ENCODE data around the gene MUC4.
"Not testable (repeated sequence)": the region's sequence is repeated elsewhere in the genome, so short reads cannot be mapped to it uniquely, and the experiment has no call there.

MUC4 gene

DNA sequence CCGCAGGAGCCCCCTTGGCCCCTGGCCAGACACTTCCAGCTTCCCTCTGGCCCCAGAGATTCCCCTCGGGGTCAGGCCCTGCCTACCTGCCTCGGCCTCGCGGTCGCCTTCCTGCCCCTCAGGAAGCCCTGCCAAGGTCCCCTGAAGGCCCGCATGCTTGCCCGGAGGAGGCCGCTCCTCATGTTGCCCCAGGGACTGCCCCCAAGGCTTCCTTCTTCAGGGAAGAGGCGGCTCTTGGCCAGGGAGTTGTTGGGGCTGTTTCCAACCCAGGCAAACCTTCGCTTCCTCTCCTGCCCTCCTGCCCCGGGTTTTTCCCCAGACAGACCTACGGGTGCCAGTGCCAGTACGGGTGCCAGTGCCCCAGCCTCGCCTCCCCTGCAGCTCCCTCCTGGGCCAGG lies 13.5 kb upstream of the MUC4 start:
- no peaks in the 10 kb centered on the region for H3K9me3 Mint-ChIP-seq
- H3K4me1 Mint-ChIP-seq: no peaks in the 10 kb centered on the region
- no peaks in the 10 kb centered on the region for H3K36me3 Mint-ChIP-seq
- H3K27me3 Mint-ChIP-seq: peaks cover 21% of the 10 kb centered on the region
- DNase-seq (ENCODE audit: low spot score in 2 of 2) (no peak), ATAC-seq (ENCODE audit: low read depth) (no peak)
- no peak overlapping the region for H3K4me3 Mint-ChIP-seq
- no peak overlapping the region for H3K27ac Mint-ChIP-seq

GRCh38 chr3:195824425-195825190 lies 12.9 kb upstream of the MUC4 start:
- not testable (repeated sequence) for H3K4me3 Mint-ChIP-seq; H3K27ac Mint-ChIP-seq; H3K9me3 Mint-ChIP-seq; DNase-seq (ENCODE audit: low spot score in 2 of 2); H3K36me3 Mint-ChIP-seq; ATAC-seq (ENCODE audit: low read depth); H3K4me1 Mint-ChIP-seq
- peaks cover 21% of the 10 kb centered on the region for H3K27me3 Mint-ChIP-seq

- no peaks in the 10 kb centered on the region for H3K36me3 Mint-ChIP-seq
- H3K27me3 Mint-ChIP-seq: peaks cover 23% of the 10 kb centered on the region
- H3K4me1 Mint-ChIP-seq: no peaks in the 10 kb centered on the region
- DNase-seq (ENCODE audit: low spot score in 2 of 2) (no peak), ATAC-seq (ENCODE audit: low read depth) (no peak)
- H3K27ac Mint-ChIP-seq: no peak overlapping the region
- no peak overlapping the region for H3K4me3 Mint-ChIP-seq
- H3K9me3 Mint-ChIP-seq: no peaks in the 10 kb centered on the region
These were observed 12.3 kb upstream of the MUC4 start for GRCh38 chr3:195823999-195824398.

DNA sequence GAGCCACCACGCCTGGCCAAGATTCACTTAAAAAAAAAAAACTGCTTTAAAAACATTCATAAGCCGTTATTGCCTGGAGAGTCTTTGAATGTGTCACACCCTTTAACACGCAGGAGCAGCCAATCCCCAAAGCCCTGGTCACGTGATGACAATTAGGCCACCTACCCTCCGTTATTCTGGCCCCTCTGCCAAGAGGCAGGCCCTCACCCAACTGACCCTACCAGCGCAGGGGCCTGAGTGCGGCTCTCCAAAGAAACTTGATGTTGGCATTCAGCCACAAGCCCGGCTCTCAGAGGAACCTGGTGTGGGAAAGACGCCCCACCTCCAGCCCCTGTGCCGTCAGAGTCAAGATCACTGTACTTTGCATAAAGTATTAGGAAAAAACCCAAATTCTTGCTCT lies 11.6 kb upstream of the MUC4 start:
- no peak overlapping the region for H3K4me3 Mint-ChIP-seq
- DNase-seq (ENCODE audit: low spot score in 2 of 2) (no peak), ATAC-seq (ENCODE audit: low read depth) (no peak)
- H3K27ac Mint-ChIP-seq: no peak overlapping the region
- H3K36me3 Mint-ChIP-seq: no peaks in the 10 kb centered on the region
- no peaks in the 10 kb centered on the region for H3K4me1 Mint-ChIP-seq
- peaks cover 23% of the 10 kb centered on the region for H3K27me3 Mint-ChIP-seq
- no peaks in the 10 kb centered on the region for H3K9me3 Mint-ChIP-seq

- H3K9me3 Mint-ChIP-seq: no peaks in the 10 kb centered on the region
- ATAC-seq (ENCODE audit: low read depth): no peak
- peaks cover 3% of the 10 kb centered on the region for H3K4me1 Mint-ChIP-seq
- no peak overlapping the region for H3K4me3 Mint-ChIP-seq
- H3K27ac Mint-ChIP-seq: no peak overlapping the region
- no peak for DNase-seq (ENCODE audit: low spot score in 2 of 2)
- H3K27me3 Mint-ChIP-seq: peaks cover 24% of the 10 kb centered on the region
- H3K36me3 Mint-ChIP-seq: no peaks in the 10 kb centered on the region
These were observed 10.5 kb upstream of the MUC4 start for GRCh38 chr3:195822131-195822696.

GRCh38 chr3:195821403-195822130 lies 9.8 kb upstream of the MUC4 start:
- no peak for ATAC-seq (ENCODE audit: low read depth)
- no peak overlapping the region for H3K4me3 Mint-ChIP-seq
- no peaks in the 10 kb centered on the region for H3K36me3 Mint-ChIP-seq
- peaks cover 3% of the 10 kb centered on the region for H3K4me1 Mint-ChIP-seq
- no peak overlapping the region for H3K27ac Mint-ChIP-seq
- no peaks in the 10 kb centered on the region for H3K9me3 Mint-ChIP-seq
- no peak for DNase-seq (ENCODE audit: low spot score in 2 of 2)
- H3K27me3 Mint-ChIP-seq: peaks cover 24% of the 10 kb centered on the region

- Mint-ChIP-seq H3K27me3 (peaks cover 25% of the 10 kb centered on the region), H3K36me3 (peaks cover 2% of the 10 kb centered on the region), H3K9me3 (no peaks in the 10 kb centered on the region), H3K27ac (no peak overlapping the region), H3K4me1 (peaks cover 3% of the 10 kb centered on the region), H3K4me3 (no peak overlapping the region)
- ATAC-seq (ENCODE audit: low read depth) (no peak), DNase-seq (ENCODE audit: low spot score in 2 of 2) (no peak)
These were observed 9.2 kb upstream of the MUC4 start for GRCh38 chr3:195820901-195821300.

DNA sequence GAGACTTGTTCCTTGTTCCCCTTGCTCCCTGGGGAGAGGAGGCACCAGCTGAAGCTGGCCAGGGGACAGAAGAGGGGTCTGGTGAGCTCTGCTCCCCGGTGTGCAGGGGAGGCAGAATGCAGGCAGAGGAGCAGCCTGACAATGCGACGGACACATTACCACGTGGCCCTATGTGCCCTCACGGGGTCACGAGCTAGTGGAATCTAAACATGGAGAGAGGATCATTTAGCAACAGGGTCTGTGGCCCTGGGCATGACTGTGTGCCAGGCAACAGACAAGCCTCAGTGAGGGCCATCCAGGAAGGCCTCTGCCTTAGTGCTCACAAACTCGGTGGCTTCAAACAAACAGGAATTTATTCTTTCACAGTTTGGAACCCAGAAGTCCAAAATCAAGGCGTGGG lies 8.5 kb upstream of the MUC4 start:
- peaks cover 23% of the 10 kb centered on the region for H3K27me3 Mint-ChIP-seq
- ATAC-seq (ENCODE audit: low read depth): no peak
- peaks cover 3% of the 10 kb centered on the region for H3K4me1 Mint-ChIP-seq
- no peak overlapping the region for H3K27ac Mint-ChIP-seq
- peaks cover 2% of the 10 kb centered on the region for H3K36me3 Mint-ChIP-seq
- no peak for DNase-seq (ENCODE audit: low spot score in 2 of 2)
- H3K9me3 Mint-ChIP-seq: no peaks in the 10 kb centered on the region
- no peak overlapping the region for H3K4me3 Mint-ChIP-seq

DNA sequence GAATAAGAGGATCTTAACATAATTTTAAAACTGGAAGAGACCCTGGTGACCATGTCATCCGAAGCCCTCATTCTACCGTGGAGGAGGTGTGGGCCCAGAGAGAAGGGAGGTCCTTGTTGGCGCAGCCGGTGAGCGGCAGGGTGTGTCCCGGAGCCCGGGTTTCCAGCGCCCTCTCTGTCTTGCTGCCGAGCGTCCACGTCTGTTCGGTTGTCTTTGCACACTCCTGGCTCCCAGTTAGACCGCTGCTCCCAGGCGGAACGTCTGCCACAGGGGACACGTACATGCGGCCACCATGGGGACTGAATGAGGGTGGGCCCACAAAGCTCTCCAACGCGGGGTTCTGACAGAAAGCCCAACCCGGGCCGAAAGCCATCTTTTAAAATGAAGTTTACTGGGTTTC lies 6.6 kb upstream of the MUC4 start:
- DNase-seq (ENCODE audit: low spot score in 2 of 2) (no peak), ATAC-seq (ENCODE audit: low read depth) (no peak)
- Mint-ChIP-seq H3K27ac (no peak overlapping the region), H3K4me1 (peaks cover 3% of the 10 kb centered on the region), H3K4me3 (no peak overlapping the region), H3K27me3 (peaks cover 18% of the 10 kb centered on the region), H3K36me3 (peaks cover 2% of the 10 kb centered on the region), H3K9me3 (no peaks in the 10 kb centered on the region)

GRCh38 chr3:195817578-195818135 lies 5.9 kb upstream of the MUC4 start:
- DNase-seq (ENCODE audit: low spot score in 2 of 2): no peak
- ATAC-seq (ENCODE audit: low read depth): no peak
- H3K9me3 Mint-ChIP-seq: no peaks in the 10 kb centered on the region
- peaks cover 18% of the 10 kb centered on the region for H3K27me3 Mint-ChIP-seq
- peaks cover 2% of the 10 kb centered on the region for H3K36me3 Mint-ChIP-seq
- H3K27ac Mint-ChIP-seq: no peak overlapping the region
- H3K4me3 Mint-ChIP-seq: no peak overlapping the region
- H3K4me1 Mint-ChIP-seq: peaks cover 3% of the 10 kb centered on the region

GRCh38 chr3:195816276-195816913 lies 4.7 kb upstream of the MUC4 start:
- not testable (repeated sequence) for ATAC-seq (ENCODE audit: low read depth); H3K9me3 Mint-ChIP-seq; DNase-seq (ENCODE audit: low spot score in 2 of 2); H3K4me3 Mint-ChIP-seq; H3K27ac Mint-ChIP-seq; H3K4me1 Mint-ChIP-seq; H3K36me3 Mint-ChIP-seq
- H3K27me3 Mint-ChIP-seq: peaks cover 22% of the 10 kb centered on the region

DNA sequence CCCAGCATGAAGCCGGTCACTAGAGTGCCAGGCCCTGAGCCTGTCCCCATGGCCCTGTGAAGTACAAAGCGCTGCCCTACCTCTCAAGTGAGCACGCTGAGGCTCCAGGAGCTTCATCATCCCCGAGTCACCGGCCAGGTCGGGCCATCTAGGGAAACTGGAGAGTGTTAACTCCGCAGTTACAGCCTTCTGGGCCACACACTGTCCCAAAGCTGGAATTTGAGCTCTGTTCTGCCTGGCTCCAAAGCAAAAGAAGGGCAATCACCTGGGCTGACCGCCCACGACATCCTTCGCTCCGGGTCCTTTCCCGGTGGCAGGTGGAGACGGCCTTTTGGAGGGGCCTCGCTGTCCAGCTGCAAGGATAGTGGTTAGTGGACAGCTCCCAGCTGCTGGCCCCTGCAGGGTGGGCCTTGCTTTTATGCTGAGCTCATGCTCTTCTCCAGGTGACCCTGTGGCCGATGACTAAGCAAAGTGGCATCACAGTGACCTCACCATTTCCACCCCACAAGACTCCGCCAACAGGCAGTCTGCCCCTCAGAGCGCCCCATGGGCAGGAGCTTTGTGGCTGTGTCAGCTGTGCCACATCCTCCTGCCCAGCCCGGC lies 3.5 kb upstream of the MUC4 start:
- H3K4me3 Mint-ChIP-seq: no peak overlapping the region
- no peak for DNase-seq (ENCODE audit: low spot score in 2 of 2)
- H3K36me3 Mint-ChIP-seq: peaks cover 2% of the 10 kb centered on the region
- ATAC-seq (ENCODE audit: low read depth): no peak
- no peak overlapping the region for H3K27ac Mint-ChIP-seq
- no peaks in the 10 kb centered on the region for H3K9me3 Mint-ChIP-seq
- H3K4me1 Mint-ChIP-seq: peaks cover 6% of the 10 kb centered on the region
- H3K27me3 Mint-ChIP-seq: peaks cover 24% of the 10 kb centered on the region

- Mint-ChIP-seq H3K4me1 (peaks cover 6% of the 10 kb centered on the region), H3K9me3 (no peaks in the 10 kb centered on the region), H3K27ac (no peak overlapping the region), H3K27me3 (peaks cover 25% of the 10 kb centered on the region), H3K36me3 (peaks cover 2% of the 10 kb centered on the region), H3K4me3 (no peak overlapping the region)
- DNase-seq (ENCODE audit: low spot score in 2 of 2): no peak
- no peak for ATAC-seq (ENCODE audit: low read depth)
These were observed 2.3 kb upstream of the MUC4 start for GRCh38 chr3:195813916-195814640.
